GM12891 (cell line): ENCODE measurements around the gene SMOC2.

Experiments used
- PAX5 ChIP-seq: IDR thresholded peaks from 2 replicates; pipeline ENCODE4 v1.6.1; 2011; ENCODE audit warnings: low read length, moderate library complexity, mild to moderate bottlenecking; ENCODE audit not compliant: insufficient read depth, severe bottlenecking
- POLR2A ChIP-seq: IDR thresholded peaks from 2 replicates; pipeline ENCODE4 v1.6.1; 2011; ENCODE audit warnings: low read depth, low read length, control low read depth
- POLR2AphosphoS5 ChIP-seq: IDR thresholded peaks from 2 replicates; pipeline ENCODE4 v1.6.1; 2011; ENCODE audit warnings: low read depth, low read length, control low read depth
- TAF1 ChIP-seq: IDR thresholded peaks from 2 replicates; pipeline ENCODE4 v1.6.1; 2011; ENCODE audit warnings: low read depth, low read length, control low read depth

GRCh38 chr6:168419569-168419968, 21.4 kb upstream of the SMOC2 start:
- TF ChIP-seq POLR2A (no peak), POLR2AphosphoS5 (no peak), PAX5 (no peak), TAF1 (no peak)
